Fibroblast of lung (primary cell): ENCODE data around the gene RPL34.

Source experiments
- CTCF ChIP-seq, 2 donors: IDR thresholded peaks in 1 of 2; conservative IDR thresholded peaks in 1 of 2; 1 replicate in 1 of 2; 2 replicates in 1 of 2; pipeline ENCODE4 v1.5.1; 2011 to 2012; ENCODE audit warnings: low read length in 2 of 2, control low read depth in 1 of 2, inconsistent platforms in 1 of 2, low read depth in 1 of 2, mild to moderate bottlenecking in 1 of 2
- EZH2 ChIP-seq: IDR thresholded peaks from 2 replicates; pipeline ENCODE4 v1.5.1; 2012; ENCODE audit warnings: low read length, control low read depth, mild to moderate bottlenecking; ENCODE audit errors: missing control alignments

DNA sequence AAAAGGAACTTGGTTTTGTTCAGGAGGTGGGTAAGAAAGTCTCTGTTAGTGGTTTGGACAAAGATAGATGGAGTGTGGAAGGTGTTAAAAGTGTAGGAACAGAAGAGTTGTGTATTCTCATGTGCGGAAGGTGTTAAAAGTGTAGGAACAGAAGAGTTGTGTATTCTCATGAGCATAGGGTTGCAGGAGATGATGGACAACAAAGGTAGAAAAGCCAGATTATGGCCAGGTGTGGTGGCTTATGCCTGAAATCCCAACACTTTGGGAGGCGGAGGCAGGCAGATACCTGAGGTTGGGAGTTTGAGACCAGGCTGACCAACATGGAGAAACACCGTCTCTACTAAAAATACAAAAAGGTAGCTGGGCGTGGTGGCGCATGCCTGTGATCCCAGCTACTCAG, 2.5 kb downstream of the RPL34 start:
- TF ChIP-seq CTCF (conservative IDR thresholded peaks at IDR 0.05 in 1 of 2, IDR thresholded peaks at IDR 0.05 in 1 of 2; ENCODE audit: low read depth in 1 of 2, low read length in 2 of 2) (no peak), EZH2 (no peak)
